Measurements from ENCODE around the gene SLC8A3. TPM values are rescaled to one million over a fixed set of nuclear protein-coding genes. Genes with fewer than 3 reads are reported as not detected.

SLC8A3 gene
- total RNA-seq, 1 donor from 2014 or later = 0.49 TPM

DNA sequence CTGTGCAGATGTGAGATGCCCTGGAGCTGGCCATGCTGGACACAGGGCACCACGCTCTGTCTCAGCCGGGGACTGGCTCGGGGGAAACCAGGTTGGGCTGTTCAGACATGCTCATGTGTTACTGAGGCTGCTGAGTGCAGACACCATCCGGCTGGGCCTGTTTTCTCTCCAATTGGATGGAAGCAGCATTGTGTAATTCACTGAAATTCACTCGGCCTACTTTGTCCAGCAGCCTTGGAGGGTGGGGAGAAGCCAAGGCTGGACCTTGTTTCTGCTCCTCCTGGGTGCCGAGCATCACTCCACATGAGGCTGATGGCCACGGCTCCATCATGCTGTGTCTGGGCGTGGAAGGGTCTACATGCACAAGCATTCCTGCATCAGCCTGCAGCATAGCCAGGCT lies 178.8 kb downstream of the SLC8A3 start:
- DNase-seq (ENCODE audit: extremely low spot score in 2 of 2) = no peak
- Histone ChIP-seq H3K9me3 (no peaks in the 10 kb centered on the region), H3K36me3 (no peaks in the 10 kb centered on the region), H3K27ac (no peak overlapping the region), H3K4me1 (no peaks in the 10 kb centered on the region), H3K4me3 (no peak overlapping the region), H3K27me3 (no peaks in the 10 kb centered on the region)
- TF ChIP-seq POLR2AphosphoS5 (IDR thresholded peaks at IDR 0.05; ENCODE audit: insufficient read depth in 1 of 2, low read depth in 1 of 2) (no peak), CTCF (IDR thresholded peaks at IDR 0.05) (no peak), POLR2A (IDR thresholded peaks at IDR 0.05) (no peak)
- intact Hi-C loops (cut with DNase I) = no loop called here

DNA sequence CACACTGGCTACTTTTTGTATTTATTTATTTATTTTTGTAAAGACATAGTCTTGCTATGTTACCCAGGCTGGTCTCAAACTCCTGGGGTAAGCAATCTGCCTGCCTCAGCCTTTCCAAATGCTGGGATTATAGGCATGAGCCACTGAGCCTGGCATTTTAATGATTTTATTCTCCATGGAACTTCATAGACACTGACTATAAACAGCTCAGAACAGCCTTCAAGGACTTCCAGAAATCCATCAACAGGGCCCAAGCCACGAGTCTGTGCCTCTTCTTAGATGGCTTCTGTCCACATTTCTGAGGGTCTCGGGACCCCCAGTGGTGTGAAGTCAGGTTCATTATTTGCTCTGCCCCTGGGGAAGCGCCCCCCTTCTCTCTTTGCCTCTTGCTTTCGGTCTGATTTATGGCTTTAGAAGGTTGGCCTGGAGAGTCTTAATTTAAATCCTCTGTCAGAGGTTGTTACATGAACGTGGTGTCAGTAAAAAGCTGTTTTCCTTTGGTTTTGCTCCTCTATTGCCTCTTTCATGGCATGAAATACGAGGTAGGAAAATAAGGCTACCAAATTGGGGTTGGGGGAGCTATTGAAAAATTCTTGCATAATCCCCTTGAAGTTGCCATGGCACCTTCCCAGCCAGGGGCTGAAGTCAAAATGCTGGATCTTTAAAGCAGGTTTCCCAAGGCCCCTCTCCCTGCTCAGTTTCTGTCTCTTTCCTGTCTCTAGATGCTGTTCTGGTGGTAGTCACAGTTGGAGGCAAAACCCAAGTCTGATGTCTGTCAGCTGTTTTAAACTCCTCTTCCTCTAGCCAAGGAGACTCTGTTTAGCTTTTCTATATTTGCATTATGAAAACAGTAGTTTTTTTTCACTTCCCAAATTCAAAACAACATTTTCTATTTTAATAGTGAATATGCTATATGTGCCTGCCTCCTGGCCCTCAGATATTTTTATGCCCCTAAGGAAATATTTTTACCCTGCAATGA lies 180.2 kb downstream of the SLC8A3 start:
- TF ChIP-seq POLR2AphosphoS5 (IDR thresholded peaks at IDR 0.05; ENCODE audit: insufficient read depth in 1 of 2, low read depth in 1 of 2) (no peak), POLR2A (IDR thresholded peaks at IDR 0.05) (no peak), CTCF (IDR thresholded peaks at IDR 0.05) (no peak)
- Histone ChIP-seq H3K27me3 (no peaks in the 10 kb centered on the region), H3K4me3 (no peak overlapping the region), H3K4me1 (no peaks in the 10 kb centered on the region), H3K36me3 (no peaks in the 10 kb centered on the region), H3K27ac (peak overlapping the region; percentile 11), H3K9me3 (no peaks in the 10 kb centered on the region)
- DNase-seq (ENCODE audit: extremely low spot score in 2 of 2) = no peak
- intact Hi-C loops (cut with DNase I) = no loop called here

- no peak for DNase-seq (ENCODE audit: extremely low spot score in 2 of 2)
- no peak for TF ChIP-seq POLR2A (IDR thresholded peaks at IDR 0.05)
- TF ChIP-seq POLR2AphosphoS5 (IDR thresholded peaks at IDR 0.05; ENCODE audit: insufficient read depth in 1 of 2, low read depth in 1 of 2) = no peak
- no peak for TF ChIP-seq CTCF (IDR thresholded peaks at IDR 0.05)
- Histone ChIP-seq H3K9me3 (no peaks in the 10 kb centered on the region), H3K27me3 (no peaks in the 10 kb centered on the region), H3K36me3 (no peaks in the 10 kb centered on the region), H3K4me1 (no peaks in the 10 kb centered on the region), H3K27ac (no peak overlapping the region), H3K4me3 (no peak overlapping the region)
- intact Hi-C loops (cut with DNase I) = no loop called here
These were observed 182.1 kb downstream of the SLC8A3 start for GRCh38 chr14:70006699-70007098.

- Histone ChIP-seq H3K36me3 (no peaks in the 10 kb centered on the region), H3K4me3 (no peak overlapping the region), H3K27me3 (no peaks in the 10 kb centered on the region), H3K9me3 (no peaks in the 10 kb centered on the region), H3K4me1 (no peaks in the 10 kb centered on the region), H3K27ac (no peak overlapping the region)
- DNase-seq (ENCODE audit: extremely low spot score in 2 of 2) = no peak
- TF ChIP-seq CTCF (IDR thresholded peaks at IDR 0.05) = no peak
- no peak for TF ChIP-seq POLR2AphosphoS5 (IDR thresholded peaks at IDR 0.05; ENCODE audit: insufficient read depth in 1 of 2, low read depth in 1 of 2)
- TF ChIP-seq POLR2A (IDR thresholded peaks at IDR 0.05) = no peak
- intact Hi-C loops (cut with DNase I) = no loop called here
These were observed 183.4 kb downstream of the SLC8A3 start for GRCh38 chr14:70005281-70005805.

GRCh38 chr14:70004791-70005190 lies 184.0 kb downstream of the SLC8A3 start:
- Histone ChIP-seq H3K4me3 (no peak overlapping the region), H3K36me3 (no peaks in the 10 kb centered on the region), H3K27me3 (no peaks in the 10 kb centered on the region), H3K9me3 (no peaks in the 10 kb centered on the region), H3K27ac (no peak overlapping the region), H3K4me1 (no peaks in the 10 kb centered on the region)
- intact Hi-C loops (cut with DNase I) = loop anchor here (5.0 kb wide), 1 partner anchor 67 kb away; no protein-coding TSS in a partner anchor
- no peak for TF ChIP-seq CTCF (IDR thresholded peaks at IDR 0.05)
- no peak for TF ChIP-seq POLR2A (IDR thresholded peaks at IDR 0.05)
- TF ChIP-seq POLR2AphosphoS5 (IDR thresholded peaks at IDR 0.05; ENCODE audit: insufficient read depth in 1 of 2, low read depth in 1 of 2) = no peak
- DNase-seq (ENCODE audit: extremely low spot score in 2 of 2) = no peak
